HTR-8/SVneo (cell line): ENCODE measurements around the gene MAPKAPK2.
A peak's percentile ranks its signal among the peaks of the same experiment; 100 is the strongest.
"Not testable (repeated sequence)": the region's sequence is repeated elsewhere in the genome, so short reads cannot be mapped to it uniquely, and the experiment has no call there.

ENCODE experiments used
- DNase-seq: peaks from one replicate; pipeline ENCODE4 v3.0.0; 2011; ENCODE audit warnings: low spot score, mixed read lengths; ENCODE audit not compliant: insufficient read length
- FAIRE-seq: peaks from 2 replicates; lab custom pipeline; 2011; peaks lifted over from hg19 to GRCh38; lab: Jason Lieb, UNC

Gene MAPKAPK2

GRCh38 chr1:206736878-206737728, 52.4 kb downstream of the MAPKAPK2 start:
- FAIRE-seq, result no peak
- DNase-seq, result no peak

DNA sequence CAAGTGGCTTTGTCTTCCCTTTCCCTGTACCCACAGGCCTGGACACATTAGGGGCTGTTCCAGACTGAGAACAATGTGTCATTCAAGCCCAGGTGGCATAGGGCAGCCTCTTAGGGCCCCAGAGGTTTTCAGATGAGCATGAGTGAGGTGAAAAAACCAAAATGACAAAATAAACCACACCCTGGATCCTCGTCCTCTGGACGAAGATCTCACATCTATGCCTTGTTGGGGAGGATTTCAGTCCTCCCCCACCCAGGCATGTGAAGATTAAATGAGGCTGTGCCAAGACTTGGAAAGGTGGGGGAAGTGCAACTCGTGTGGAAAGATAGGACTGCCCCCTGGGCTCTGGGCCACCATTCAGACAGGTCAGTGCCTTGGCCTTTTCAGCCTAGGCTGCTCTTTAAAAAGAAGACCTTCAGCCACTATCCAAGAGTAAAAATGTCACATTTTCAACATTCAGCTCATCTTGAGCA, 53.1 kb downstream of the MAPKAPK2 start:
- FAIRE-seq, result no peak
- no peak for DNase-seq

- FAIRE-seq (no peak), DNase-seq (peak; percentile 50)
These were observed 54.0 kb downstream of the MAPKAPK2 start for GRCh38 chr1:206738370-206739366.

DNA sequence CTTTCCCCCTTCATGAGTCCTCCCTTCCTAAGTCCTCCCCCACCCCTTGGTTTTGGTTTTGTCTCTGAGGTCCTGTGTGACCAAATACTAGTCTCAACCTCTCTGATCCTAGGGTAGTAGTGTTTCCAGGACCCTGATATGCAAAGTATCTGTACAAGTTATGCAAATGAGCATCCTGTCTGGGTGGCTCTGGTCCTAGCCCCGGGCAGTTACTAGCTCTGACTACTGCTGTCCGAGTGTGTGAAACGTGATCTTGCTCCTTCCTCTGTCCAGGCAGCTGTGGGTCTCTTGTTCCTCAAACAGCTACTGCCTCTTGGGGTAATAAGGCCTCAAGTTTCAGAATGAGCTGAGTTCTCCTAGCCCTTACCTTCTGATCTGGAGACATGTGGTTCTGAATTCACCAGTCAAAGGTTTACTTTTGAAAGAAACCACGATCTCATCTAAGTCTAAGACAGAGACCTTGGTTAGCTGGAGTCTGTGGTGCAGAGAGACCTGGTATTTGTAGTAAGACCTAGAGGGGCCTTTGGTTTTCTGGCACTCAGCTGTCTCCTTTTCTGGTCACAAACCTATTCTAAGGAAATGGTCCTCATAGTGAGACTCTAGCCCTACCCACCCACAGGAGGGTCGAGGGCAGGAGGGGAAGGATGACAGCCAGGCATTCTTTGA, 54.8 kb downstream of the MAPKAPK2 start:
- FAIRE-seq, result no peak
- DNase-seq, result peak; percentile 41

DNA sequence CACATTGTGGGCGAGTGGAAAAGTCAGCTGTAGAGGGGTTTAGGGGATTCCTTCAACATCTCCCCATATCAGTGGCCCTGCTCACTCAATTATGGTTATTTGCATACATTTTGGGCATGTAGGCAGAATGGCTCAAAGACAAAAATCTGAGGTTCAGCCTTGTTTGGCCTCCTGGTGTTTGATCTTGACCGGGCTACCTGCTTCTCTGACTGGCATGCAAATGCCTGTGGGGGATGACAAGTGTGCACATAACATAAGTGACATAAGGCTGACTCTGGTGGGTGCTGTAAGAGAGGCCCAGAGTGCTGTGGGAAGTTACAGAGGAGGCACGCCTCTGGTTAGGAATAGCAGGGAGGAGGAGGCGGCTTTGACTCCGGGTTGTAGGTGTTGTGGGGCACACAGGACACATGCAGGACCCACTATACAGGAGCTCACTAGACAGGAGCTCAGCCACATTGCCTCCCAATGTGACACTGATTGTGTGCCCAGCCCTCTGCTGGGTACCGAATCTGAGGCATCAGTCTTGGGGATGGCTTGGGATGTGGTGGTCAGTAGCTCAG, 56.5 kb downstream of the MAPKAPK2 start:
- FAIRE-seq, result no peak

DNA sequence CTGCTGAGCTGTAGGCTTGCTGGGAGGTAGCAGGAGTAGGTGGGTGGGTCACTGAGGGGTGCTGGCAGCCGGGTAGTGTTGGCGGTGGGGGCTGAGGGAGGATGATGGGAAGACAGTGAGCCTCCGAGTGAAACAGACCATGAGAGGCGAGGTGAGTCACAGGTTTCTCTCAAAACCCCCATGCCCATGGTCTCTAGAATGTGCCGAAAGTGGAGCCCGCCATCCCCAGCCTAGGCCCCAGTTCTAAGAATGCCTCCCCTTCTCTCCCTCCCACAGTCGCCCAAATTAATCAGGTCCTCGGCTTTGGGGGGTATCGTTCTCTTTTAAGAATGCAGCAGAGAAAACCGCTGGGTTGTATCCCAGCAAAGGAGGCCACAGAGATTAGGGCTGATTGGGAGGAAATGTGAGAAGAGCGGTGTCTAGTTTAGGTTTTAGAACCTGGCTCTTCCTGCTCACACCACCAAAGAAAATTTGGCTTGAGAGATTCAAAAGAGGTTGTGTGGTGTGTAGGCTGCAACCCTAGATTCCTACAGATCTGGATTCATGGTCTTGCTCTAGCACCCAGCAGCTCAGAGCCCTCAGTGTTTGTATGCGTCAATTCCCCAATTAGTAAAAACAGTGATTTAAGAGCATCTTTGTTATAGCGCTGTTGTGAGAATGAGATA, 58.1 kb downstream of the MAPKAPK2 start:
- no peak for FAIRE-seq

More for the DNA sequence above, 56.5 kb downstream of the MAPKAPK2 start:
- DNase-seq, result no peak

GRCh38 chr1:206744683-206745082, 60.0 kb downstream of the MAPKAPK2 start:
- no peak for DNase-seq
- FAIRE-seq, result no peak

More for the DNA sequence above, 58.1 kb downstream of the MAPKAPK2 start:
- no peak for DNase-seq

DNA sequence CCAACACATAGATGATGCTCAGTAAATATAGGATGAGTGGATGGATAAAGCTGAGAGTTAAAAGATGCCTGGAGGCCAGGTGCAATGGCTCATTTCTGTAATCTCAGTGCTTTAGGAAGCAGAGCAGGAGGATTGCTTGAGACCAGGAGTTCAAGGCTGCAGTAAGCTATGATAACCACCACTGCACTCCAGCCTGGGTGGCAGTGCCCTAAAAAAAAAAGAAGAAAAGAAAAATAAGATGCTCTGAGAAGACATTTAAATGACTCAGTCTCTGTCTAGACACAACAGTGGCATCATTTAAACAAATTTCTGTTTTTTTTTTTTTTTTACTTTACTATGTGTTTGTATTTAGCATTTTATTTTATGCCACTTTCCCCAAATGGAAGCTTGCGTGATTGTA, 60.6 kb downstream of the MAPKAPK2 start:
- DNase-seq (no peak), FAIRE-seq (no peak)

DNA sequence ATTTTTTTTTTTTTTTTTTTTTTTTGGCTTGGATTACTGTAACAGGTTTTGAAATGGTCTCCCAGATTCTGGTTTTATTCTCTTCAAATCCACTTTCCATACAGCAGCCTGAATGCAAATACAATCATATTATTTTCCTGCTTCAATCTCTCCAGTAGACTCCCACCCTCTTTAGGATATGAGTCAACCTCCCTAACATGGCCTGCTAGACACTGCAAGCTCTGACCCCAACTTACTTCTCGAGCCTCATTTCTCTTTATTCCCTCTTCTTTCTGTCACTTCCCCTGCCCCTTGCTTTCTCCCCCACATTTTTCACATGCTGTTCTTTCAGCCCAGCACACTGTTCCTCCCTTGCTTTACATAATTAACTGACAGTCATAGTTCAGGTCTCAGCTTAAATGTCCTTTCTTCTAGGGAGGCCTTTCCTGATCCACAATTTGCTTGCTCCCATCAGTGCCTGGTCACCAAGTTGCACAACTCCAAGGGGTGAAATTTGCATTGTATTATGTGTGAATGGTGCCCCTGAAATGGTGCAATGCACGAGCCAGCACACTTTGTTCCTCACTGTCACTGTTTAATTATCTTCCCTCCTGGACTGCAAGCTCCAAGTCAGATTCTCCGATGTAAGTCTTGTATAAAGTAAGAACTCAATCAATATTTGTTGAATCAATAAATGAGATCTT, 63.8 kb downstream of the MAPKAPK2 start:
- DNase-seq (no peak), FAIRE-seq (no peak)

- no peak for DNase-seq
- FAIRE-seq, result no peak
These were observed 67.2 kb downstream of the MAPKAPK2 start for GRCh38 chr1:206751891-206752290.

DNA sequence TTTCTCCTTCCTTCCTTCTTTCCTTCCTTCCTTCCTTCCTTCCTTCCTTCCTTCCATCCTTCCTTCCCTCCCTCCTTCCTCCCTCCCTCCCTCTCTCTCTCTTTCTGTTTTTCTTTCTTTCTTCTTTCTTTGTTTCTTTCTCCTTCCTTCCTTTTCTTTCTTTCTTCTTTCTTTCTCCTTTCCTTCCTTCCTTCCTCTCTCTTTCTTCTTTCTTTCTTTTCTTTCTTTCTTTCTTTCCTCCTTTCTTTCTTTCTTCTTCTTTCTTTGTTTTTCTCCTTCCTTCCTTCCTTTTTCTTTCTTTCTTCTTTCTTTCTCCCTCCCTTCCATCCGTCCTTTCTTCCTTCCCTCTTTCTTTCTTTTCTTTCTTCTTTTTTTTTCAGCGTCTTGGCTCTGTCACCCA, 67.8 kb downstream of the MAPKAPK2 start:
- FAIRE-seq, result no peak
- no peak for DNase-seq

GRCh38 chr1:206753141-206753540, 68.4 kb downstream of the MAPKAPK2 start:
- FAIRE-seq, result no peak
- DNase-seq, result no peak

- FAIRE-seq, result no peak
These were observed 69.3 kb downstream of the MAPKAPK2 start for GRCh38 chr1:206754011-206754410.

DNA sequence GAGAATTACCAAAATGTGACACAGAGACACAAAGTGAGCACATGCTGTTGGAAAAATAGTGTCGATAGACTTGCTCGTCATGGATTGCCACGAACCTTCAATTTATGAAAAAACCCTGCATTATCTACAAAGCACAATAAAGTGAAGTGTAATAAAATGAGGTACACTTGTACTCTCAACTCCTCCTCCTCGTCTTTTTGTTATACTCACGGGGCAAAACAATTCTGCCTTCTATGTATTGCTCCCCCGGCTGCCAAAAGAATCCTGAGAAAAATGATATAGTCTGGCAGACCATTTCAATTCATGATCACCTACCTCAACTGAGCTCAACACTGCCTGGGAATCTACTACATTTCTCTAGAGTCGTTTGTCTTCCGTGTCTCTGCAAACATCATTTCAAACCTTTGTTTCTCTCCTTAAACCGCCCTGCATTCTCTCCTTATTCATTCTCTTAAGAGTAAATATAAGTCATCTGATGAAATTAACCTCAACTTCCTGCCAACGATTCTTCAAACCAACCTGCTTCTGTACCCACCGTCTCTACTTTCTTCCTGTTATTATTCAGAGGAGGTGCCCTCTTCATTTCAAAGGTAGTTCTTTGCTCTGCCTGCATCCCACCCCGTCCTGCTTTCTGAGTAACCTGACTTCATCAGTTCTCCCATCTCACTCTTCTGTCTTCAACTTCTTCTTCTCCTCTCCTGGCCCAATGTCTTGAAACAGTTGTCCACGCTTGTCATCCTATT, 73.0 kb downstream of the MAPKAPK2 start:
- DNase-seq, result no peak
- FAIRE-seq, result no peak

More at GRCh38 chr1:206754011-206754410, 69.3 kb downstream of the MAPKAPK2 start:
- no peak for DNase-seq

- no peak for FAIRE-seq
These were observed 75.9 kb downstream of the MAPKAPK2 start for GRCh38 chr1:206760590-206760989.

DNA sequence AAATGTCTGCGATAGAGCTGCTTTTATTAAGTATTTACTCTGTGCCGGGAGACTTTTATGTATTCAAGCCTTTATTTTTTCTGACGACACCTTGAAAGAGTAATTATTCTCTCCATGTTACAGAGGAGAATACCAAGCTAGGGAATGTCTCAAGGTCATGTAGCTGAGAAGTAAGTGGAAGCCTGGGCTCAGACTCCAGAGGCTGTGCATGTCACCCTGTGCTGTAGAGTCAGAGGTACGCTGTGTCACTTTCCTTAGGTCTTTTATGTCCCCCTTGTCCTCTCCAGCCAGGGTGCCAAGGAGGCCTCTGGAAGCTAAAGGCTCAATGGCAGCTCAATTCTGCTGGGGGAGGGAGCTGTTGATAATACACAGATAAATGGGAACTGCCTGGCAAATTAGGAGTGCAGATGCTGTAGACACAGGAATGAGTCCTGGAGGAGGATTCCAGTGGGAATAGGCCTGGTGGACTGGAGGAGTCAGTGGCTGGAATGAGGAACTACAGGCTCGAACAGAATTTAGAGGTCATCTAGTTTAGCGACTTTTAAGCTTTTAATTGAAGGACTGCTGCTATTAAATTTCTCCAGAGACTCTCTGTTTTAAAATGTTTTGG, 76.6 kb downstream of the MAPKAPK2 start:
- FAIRE-seq (no peak), DNase-seq (no peak)

More at GRCh38 chr1:206760590-206760989, 75.9 kb downstream of the MAPKAPK2 start:
- DNase-seq, result no peak

GRCh38 chr1:206762741-206763364, 78.1 kb downstream of the MAPKAPK2 start:
- DNase-seq, FAIRE-seq: not testable (repeated sequence)
